GM12878 (cell line): ENCODE data around the gene HAGHL.

Experiments
- BHLHE40 ChIP-seq, 2 experiments: fragments of 450-650 bp in 1 of 2; IDR thresholded peaks; 2 replicates each; pipeline ENCODE4 v1.6.1; 2011 to 2017; ENCODE audit warnings: low read depth in 2 of 2, borderline replicate concordance in 1 of 2, improper control_type of control experiment in 1 of 2, low read length in 1 of 2, mild to moderate bottlenecking in 1 of 2
- BRCA1 ChIP-seq: IDR thresholded peaks from 2 replicates; pipeline ENCODE4 v1.6.1; 2011; ENCODE audit warnings: low read depth, low read length, improper control_type of control experiment
- EZH2 ChIP-seq: IDR thresholded peaks from 2 replicates; pipeline ENCODE4 v1.6.1; 2012; ENCODE audit warnings: low read depth, mild to moderate bottlenecking, control low read depth, inconsistent platforms, low read length, borderline replicate concordance; ENCODE audit not compliant: control insufficient read depth
- HDAC6 ChIP-seq: fragments of 200-600 bp; sonication (generic); IDR thresholded peaks from one replicate; pipeline ENCODE4 v1.8.0; 2017; ENCODE audit warnings: antibody characterized with exemption; ENCODE audit not compliant: unreplicated experiment
- NBN ChIP-seq: fragments of 450-650 bp; IDR thresholded peaks from 2 replicates; pipeline ENCODE4 v1.6.1; 2016
- NKRF ChIP-seq: fragments of 450-650 bp; conservative IDR thresholded peaks from 2 replicates; pipeline ENCODE4 v1.6.1; 2017; ENCODE audit warnings: mild to moderate bottlenecking, moderate library complexity
- NR2C2 ChIP-seq: IDR thresholded peaks from 2 replicates; pipeline ENCODE4 v1.6.1; 2011; ENCODE audit warnings: borderline replicate concordance, low read depth; ENCODE audit not compliant: control insufficient read depth, insufficient read length
- NRF1 ChIP-seq: conservative IDR thresholded peaks from 2 replicates; pipeline ENCODE4 v1.6.1; 2011; ENCODE audit warnings: mild to moderate bottlenecking, low read depth, low read length, improper control_type of control experiment
- POLR2A ChIP-seq: IDR thresholded peaks from 2 replicates; pipeline ENCODE4 v1.6.1; 2011; ENCODE audit warnings: low read depth, mild to moderate bottlenecking, low read length
- POLR2AphosphoS5 ChIP-seq: IDR thresholded peaks from 2 replicates; pipeline ENCODE4 v1.6.1; 2011; ENCODE audit warnings: mild to moderate bottlenecking, low read length, inconsistent platforms
- PRDM15 ChIP-seq: fragments of 450-650 bp; formaldehyde crosslinking; IDR thresholded peaks from 2 replicates; pipeline ENCODE4 v1.4.0; 2020; ENCODE audit warnings: mild to moderate bottlenecking, moderate library complexity
- SUZ12 ChIP-seq: fragments of 200-600 bp; sonication (generic); IDR thresholded peaks from one replicate; pipeline ENCODE4 v1.6.1; 2018; ENCODE audit warnings: antibody characterized with exemption, mild to moderate bottlenecking; ENCODE audit not compliant: unreplicated experiment
- TCF3 ChIP-seq: IDR thresholded peaks from 2 replicates; pipeline ENCODE4 v1.6.1; 2012; ENCODE audit warnings: low read depth, mild to moderate bottlenecking, low read length, borderline replicate concordance; ENCODE audit not compliant: insufficient read depth
- TF ChIP-seq, protein P1 (sequence below), 3 experiments: IDR thresholded peaks in 2 of 3; conservative IDR thresholded peaks in 1 of 3; 2 replicates each; pipeline ENCODE4 v1.5.1; 2011; ENCODE audit warnings: low read depth in 3 of 3, low read length in 3 of 3, mild to moderate bottlenecking in 3 of 3, control low read depth in 2 of 3, moderate library complexity in 2 of 3, inconsistent platforms in 1 of 3, mixed read lengths in 1 of 3; ENCODE audit not compliant: control insufficient read depth in 2 of 3, insufficient read depth in 1 of 3; ENCODE audit errors: extremely low read depth in 1 of 3

- TF ChIP-seq NRF1 (no peak), EZH2 (no peak), POLR2AphosphoS5 (no peak), BRCA1 (no peak), SUZ12 (no peak), BHLHE40 (IDR thresholded peaks at IDR 0.05; ENCODE audit: borderline replicate concordance in 1 of 2, low read depth in 2 of 2, low read length in 1 of 2) (no peak), NBN (no peak), NR2C2 (no peak), HDAC6 (no peak), PRDM15 (CRISPR knock-in tag) (no peak), NKRF (no peak), TCF3 (no peak), POLR2A (no peak)
- TF ChIP-seq, protein P1, sequence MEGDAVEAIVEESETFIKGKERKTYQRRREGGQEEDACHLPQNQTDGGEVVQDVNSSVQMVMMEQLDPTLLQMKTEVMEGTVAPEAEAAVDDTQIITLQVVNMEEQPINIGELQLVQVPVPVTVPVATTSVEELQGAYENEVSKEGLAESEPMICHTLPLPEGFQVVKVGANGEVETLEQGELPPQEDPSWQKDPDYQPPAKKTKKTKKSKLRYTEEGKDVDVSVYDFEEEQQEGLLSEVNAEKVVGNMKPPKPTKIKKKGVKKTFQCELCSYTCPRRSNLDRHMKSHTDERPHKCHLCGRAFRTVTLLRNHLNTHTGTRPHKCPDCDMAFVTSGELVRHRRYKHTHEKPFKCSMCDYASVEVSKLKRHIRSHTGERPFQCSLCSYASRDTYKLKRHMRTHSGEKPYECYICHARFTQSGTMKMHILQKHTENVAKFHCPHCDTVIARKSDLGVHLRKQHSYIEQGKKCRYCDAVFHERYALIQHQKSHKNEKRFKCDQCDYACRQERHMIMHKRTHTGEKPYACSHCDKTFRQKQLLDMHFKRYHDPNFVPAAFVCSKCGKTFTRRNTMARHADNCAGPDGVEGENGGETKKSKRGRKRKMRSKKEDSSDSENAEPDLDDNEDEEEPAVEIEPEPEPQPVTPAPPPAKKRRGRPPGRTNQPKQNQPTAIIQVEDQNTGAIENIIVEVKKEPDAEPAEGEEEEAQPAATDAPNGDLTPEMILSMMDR (IDR thresholded peaks at IDR 0.05 in 2 of 3, conservative IDR thresholded peaks at IDR 0.05 in 1 of 3; ENCODE audit: control insufficient read depth in 2 of 3, extremely low read depth in 1 of 3, insufficient read depth in 1 of 3, low read depth in 3 of 3, low read length in 3 of 3), result no peak
These were observed 18.9 kb upstream of the HAGHL start for GRCh38 chr16:708019-708418.
